ENCODE data around the gene NAT8L. TPM values are rescaled to one million over a fixed set of nuclear protein-coding genes. Genes with fewer than 3 reads are reported as not detected.
A peak's percentile ranks its signal among the peaks of the same experiment; 100 is the strongest.

Gene NAT8L
- total RNA-seq, 1 experiment from 2014 or later = 1.6 TPM

- Histone ChIP-seq H3K4me3 (ENCODE audit: low read length) (peak overlapping the region; percentile 76), H3F3A (ENCODE audit: low read length, unreplicated experiment) (no peaks in the 10 kb centered on the region), H3K9me2 (replicated peaks; ENCODE audit: low read length) (no peaks in the 10 kb centered on the region), H2AFZ (ENCODE audit: low read length) (peak overlapping the region; percentile 84), H3K27me3 (ENCODE audit: low read length) (no peaks in the 10 kb centered on the region), H3K4me1 (ENCODE audit: insufficient read depth, low read length) (peaks cover 7% of the 10 kb centered on the region; the same call in 1 of the 2 replicates), H3K27ac (ENCODE audit: low read length) (no peak overlapping the region), H3K4me2 (ENCODE audit: low read length) (peak overlapping the region; percentile 81), H3K79me2 (ENCODE audit: low read length) (peaks cover 4% of the 10 kb centered on the region; the same call in 1 of the 2 replicates), H3K9ac (ENCODE audit: low read length) (peak overlapping the region; percentile 10; the same call in 1 of the 2 replicates), H3K9me3 (ENCODE audit: low read length) (no peaks in the 10 kb centered on the region), H3K36me3 (ENCODE audit: low read depth, low read length) (no peaks in the 10 kb centered on the region), H4K20me1 (ENCODE audit: low read length) (no peaks in the 10 kb centered on the region)
- TF ChIP-seq EZH2 (IDR thresholded peaks at IDR 0.05; ENCODE audit: low read length, unreplicated experiment) (no peak), EZH2phosphoT487 (IDR thresholded peaks at IDR 0.05; ENCODE audit: borderline replicate concordance, low read length) (no peak), CTCF (conservative IDR thresholded peaks at IDR 0.05; ENCODE audit: low read depth, low read length) (no peak)
- intact Hi-C loops (cut with micrococcal nuclease) = no loop called here
- ATAC-seq = peak; percentile 58
- peak; percentile 78 for DNase-seq
- POLR2A ChIA-PET (ENCODE audit: unreplicated experiment) = interaction anchor here (0.6 kb wide), 1 partner anchor 89 kb away, joined by 5 read pairs; no protein-coding TSS in a partner anchor
- CTCF ChIA-PET = interaction anchor here (0.5 kb wide), 1 partner anchor 29 kb away, joined by 3 read pairs; no protein-coding TSS in a partner anchor
- BruUV-seq (replicated peaks) = no TSS peak
These were observed 17.6 kb upstream of the NAT8L start for GRCh38 chr4:2041239-2042130.

GRCh38 chr4:2042204-2042946 lies 16.8 kb upstream of the NAT8L start:
- Histone ChIP-seq H3K27me3 (ENCODE audit: low read length) (no peaks in the 10 kb centered on the region), H3K4me2 (ENCODE audit: low read length) (peak overlapping the region; percentile 81), H3F3A (ENCODE audit: low read length, unreplicated experiment) (no peaks in the 10 kb centered on the region), H3K4me3 (ENCODE audit: low read length) (peak overlapping the region; percentile 76), H3K9me3 (ENCODE audit: low read length) (no peaks in the 10 kb centered on the region), H3K36me3 (ENCODE audit: low read depth, low read length) (no peaks in the 10 kb centered on the region), H3K9ac (ENCODE audit: low read length) (0 out of 2 replicates have a peak overlapping the region, but pooled peaks have one; percentile 10), H2AFZ (ENCODE audit: low read length) (0 out of 2 replicates have a peak overlapping the region, but pooled peaks have one; percentile 84), H4K20me1 (ENCODE audit: low read length) (no peaks in the 10 kb centered on the region), H3K79me2 (ENCODE audit: low read length) (peaks cover 4% of the 10 kb centered on the region; the same call in 1 of the 2 replicates), H3K4me1 (ENCODE audit: insufficient read depth, low read length) (peaks cover 7% of the 10 kb centered on the region; the same call in 1 of the 2 replicates), H3K9me2 (replicated peaks; ENCODE audit: low read length) (no peaks in the 10 kb centered on the region), H3K27ac (ENCODE audit: low read length) (no peak overlapping the region)
- TF ChIP-seq CTCF (conservative IDR thresholded peaks at IDR 0.05; ENCODE audit: low read depth, low read length) = 0 out of 2 replicates have a peak, but pooled peaks have one; percentile 10
- no peak for TF ChIP-seq EZH2phosphoT487 (IDR thresholded peaks at IDR 0.05; ENCODE audit: borderline replicate concordance, low read length)
- no peak for TF ChIP-seq EZH2 (IDR thresholded peaks at IDR 0.05; ENCODE audit: low read length, unreplicated experiment)
- ChIA-PET POLR2A (ENCODE audit: unreplicated experiment) (interaction anchor here (0.5 kb wide), 1 partner anchor 41 kb away, joined by 3 read pairs; no protein-coding TSS in a partner anchor), CTCF (no interaction called here)
- no peak for DNase-seq
- intact Hi-C loops (cut with micrococcal nuclease) = no loop called here
- BruUV-seq (replicated peaks) = no TSS peak
- ATAC-seq = peak; percentile 29

All from PC-3 (cell line).